NCI-H1694 treated with DMSO at 0.1 percent for 48 hours (cell line): ENCODE measurements around the gene PDILT.

Source experiments
- DNase-seq: peaks from one replicate; lab custom pipeline; 2025; lab: John Stamatoyannopoulos, UW

Gene PDILT

GRCh38 chr16:20402651-20403050 is 1.9 kb downstream of the PDILT start:
- no peak for DNase-seq

- DNase-seq = no peak
These were observed 3.0 kb downstream of the PDILT start for GRCh38 chr16:20401475-20402016.

- DNase-seq = no peak
These were observed 3.5 kb downstream of the PDILT start for GRCh38 chr16:20401066-20401465.

- DNase-seq = no peak
These were observed 5.4 kb downstream of the PDILT start for GRCh38 chr16:20399185-20399584.

GRCh38 chr16:20398603-20399002 is 5.9 kb downstream of the PDILT start:
- no peak for DNase-seq

- no peak for DNase-seq
These were observed 7.0 kb downstream of the PDILT start for GRCh38 chr16:20397468-20398074.

- DNase-seq = no peak
These were observed 7.6 kb downstream of the PDILT start for GRCh38 chr16:20396846-20397467.

GRCh38 chr16:20395946-20396345 is 8.6 kb downstream of the PDILT start:
- no peak for DNase-seq

GRCh38 chr16:20393801-20394577 is 10.5 kb downstream of the PDILT start:
- DNase-seq = no peak

GRCh38 chr16:20391045-20391444 is 13.5 kb downstream of the PDILT start:
- DNase-seq = no peak

GRCh38 chr16:20388854-20389253 is 15.7 kb downstream of the PDILT start:
- no peak for DNase-seq

- no peak for DNase-seq
These were observed 16.6 kb downstream of the PDILT start for GRCh38 chr16:20387978-20388377.

GRCh38 chr16:20385844-20386832 is 18.4 kb downstream of the PDILT start:
- DNase-seq = peak; percentile 4

GRCh38 chr16:20383106-20384029 is 21.2 kb downstream of the PDILT start:
- peak; percentile 22 for DNase-seq

- DNase-seq = no peak
These were observed 22.2 kb downstream of the PDILT start for GRCh38 chr16:20382202-20382948.

- no peak for DNase-seq
These were observed 23.8 kb downstream of the PDILT start for GRCh38 chr16:20380782-20381181.

GRCh38 chr16:20377181-20377580 is 27.4 kb downstream of the PDILT start:
- no peak for DNase-seq

GRCh38 chr16:20372701-20373100 is 31.8 kb downstream of the PDILT start:
- DNase-seq = no peak

GRCh38 chr16:20369452-20370054 is 35.0 kb downstream of the PDILT start:
- DNase-seq = no peak
